ENCODE results near the gene LRRC58.

The LRRC58 gene

DNA sequence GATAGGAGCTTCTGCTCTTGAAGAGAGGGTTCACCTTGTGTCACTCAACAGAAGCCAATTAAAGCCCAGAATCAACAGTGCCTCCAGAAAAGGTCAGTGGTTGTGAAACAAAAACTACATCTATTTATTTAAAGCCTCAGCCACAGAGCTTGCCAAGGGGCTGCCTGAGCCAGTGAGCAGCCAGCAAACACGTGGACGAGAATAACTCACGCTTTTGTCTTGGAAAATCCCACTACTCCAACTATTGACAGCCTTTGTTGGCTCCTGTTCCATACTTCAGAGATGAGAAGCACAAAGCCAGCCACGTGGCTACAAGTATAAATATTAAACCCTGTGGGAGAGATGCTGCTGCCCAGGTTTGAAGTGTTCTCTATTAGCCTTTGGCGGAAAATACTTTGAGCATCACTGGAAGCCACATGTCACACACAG lies 74.4 kb downstream of the LRRC58 start:
- peak; percentile 8 for DNase-seq
